Measurements from ENCODE around the gene IL36A.

GRCh38 chr2:112972423-112973086, 32.7 kb upstream of the IL36A start:
- TF ChIP-seq CTCF (optimal IDR thresholded peaks at IDR 0.05 in 1 of 3, IDR thresholded peaks at IDR 0.05 in 1 of 3, conservative IDR thresholded peaks at IDR 0.05 in 1 of 3; ENCODE audit: extremely low read depth in 1 of 3, insufficient read depth in 2 of 3, low read length in 3 of 3) (no peak), EZH2 (IDR thresholded peaks at IDR 0.05; ENCODE audit: low read length) (no peak)
